ENCODE measurements around the gene TMEM176A.

TMEM176A gene

GRCh38 chr7:150848561-150849115, 48.1 kb downstream of the TMEM176A start:
- DNase-seq (ENCODE audit: low read depth in 3 of 3) = no peak

DNA sequence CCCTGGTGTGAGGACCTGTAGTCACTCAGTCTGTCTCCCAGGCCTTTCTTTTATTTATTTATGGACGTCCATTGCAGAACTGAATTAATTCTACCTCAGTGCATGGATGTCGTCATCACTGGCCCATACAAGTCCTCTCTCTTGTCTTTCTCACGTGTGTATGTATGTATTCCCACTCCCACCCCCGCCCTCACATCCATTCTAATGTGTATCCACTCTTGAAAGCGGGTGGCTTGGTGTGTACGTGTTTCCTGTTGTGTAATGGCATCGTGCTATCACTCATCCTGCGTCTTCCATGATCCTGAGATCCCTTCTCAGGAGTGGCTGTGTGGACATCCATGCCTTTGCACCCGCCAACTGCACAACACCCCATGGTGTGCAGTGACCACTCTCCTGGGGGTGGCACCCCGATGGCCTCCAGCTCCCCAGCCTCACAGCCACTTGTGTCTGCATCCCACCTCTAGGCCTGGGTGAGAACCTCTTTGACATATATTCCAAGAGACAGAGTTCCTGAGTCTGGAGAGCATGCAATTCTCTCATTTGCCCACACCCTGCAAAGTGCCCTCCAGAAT, 48.7 kb downstream of the TMEM176A start:
- no peak for DNase-seq (ENCODE audit: low read depth in 3 of 3)

DNA sequence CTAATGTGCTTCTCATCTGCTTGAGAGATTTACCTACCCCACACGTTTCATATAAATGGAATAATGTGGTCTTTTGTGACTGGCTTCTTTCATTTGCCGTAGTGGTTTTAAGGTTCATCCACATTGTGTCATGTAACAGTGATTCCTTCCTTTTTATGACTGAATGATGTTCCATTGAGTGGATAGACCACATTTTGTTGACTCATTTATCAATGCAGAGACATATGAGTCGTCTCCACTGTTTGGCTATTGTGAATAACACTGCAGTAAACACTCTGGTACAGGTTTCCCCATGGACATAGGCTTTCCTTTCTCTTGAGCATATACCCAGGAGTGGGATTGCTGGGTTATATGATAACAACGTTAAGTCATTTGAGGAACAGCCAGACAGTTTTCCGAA, 49.7 kb downstream of the TMEM176A start:
- no peak for DNase-seq (ENCODE audit: low read depth in 3 of 3)

DNA sequence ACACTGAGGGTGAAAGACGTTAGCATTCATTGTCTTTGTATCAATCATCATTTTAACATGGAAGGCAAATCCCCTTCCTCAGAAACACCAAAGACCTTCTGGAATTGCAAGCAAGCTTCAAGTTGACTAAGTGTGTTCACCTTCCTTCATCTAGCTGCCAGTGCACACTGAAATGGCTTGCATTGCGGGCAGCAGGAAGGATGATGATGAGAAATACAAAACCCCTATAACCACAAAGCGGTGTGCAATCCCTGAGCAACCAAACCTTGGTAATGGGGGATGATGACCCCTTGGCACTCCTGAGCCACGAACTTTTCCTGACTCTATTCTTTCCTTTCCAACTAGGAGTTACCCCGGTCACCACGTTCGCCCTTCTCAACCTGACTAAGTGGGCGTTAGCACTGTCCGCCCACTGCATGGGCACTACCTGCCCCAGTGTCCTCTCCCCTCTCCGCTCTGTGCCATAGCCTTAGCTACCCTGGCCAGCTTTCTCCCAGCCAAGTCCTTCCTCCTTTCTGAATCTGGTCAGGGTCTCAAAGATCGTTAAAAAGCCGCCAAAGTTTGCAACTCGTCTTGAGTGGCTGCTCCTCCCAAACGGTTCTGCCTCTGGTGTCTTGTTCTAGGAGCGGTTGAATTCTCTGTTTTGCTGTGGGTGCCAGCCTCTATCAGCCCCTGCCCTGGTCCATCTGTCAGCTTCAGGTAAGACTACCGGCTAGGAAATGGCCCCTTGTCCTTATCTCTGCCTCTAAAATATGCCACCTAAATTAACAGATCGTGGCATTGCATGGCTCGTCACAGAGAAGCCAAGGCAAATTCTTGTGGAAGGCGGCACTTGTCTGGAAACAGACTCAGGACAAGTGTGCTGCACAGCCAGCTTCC, 51.2 kb downstream of the TMEM176A start:
- no peak for DNase-seq (ENCODE audit: low read depth in 3 of 3)

DNA sequence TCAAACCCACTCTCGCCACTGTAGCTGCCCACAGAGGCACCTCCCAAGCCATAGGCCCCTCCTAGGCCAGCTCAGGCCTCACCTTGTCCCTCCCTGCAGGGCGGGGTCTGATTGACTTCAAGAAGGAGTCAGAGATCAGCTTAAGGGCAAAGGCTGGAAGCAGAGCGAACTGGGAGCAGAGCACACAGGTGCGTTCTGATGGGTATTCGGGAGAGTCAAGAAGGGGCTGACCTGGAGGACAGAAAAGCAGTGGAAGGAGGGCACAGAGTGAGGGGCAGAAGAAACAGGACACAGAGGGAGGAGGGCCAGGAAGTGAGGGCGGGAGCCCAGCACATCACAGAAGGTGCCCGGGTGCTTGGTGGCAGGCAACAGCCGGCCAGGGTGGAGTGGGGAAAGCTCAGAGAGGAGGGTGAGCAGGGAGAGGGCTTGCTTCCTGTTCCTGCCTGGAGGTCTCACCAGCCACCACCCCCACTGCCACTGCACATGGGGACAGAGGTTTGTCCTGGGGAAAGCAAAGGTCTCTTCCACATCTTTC, 51.9 kb downstream of the TMEM176A start, which contains the start of gene AOC1:
AOC1 (plus strand) TSS at position 147 of the 535 bp plus-strand sequence. CDS start 3,954 bp downstream, outside the sequence.
- no peak for DNase-seq (ENCODE audit: low read depth in 3 of 3)

DNA sequence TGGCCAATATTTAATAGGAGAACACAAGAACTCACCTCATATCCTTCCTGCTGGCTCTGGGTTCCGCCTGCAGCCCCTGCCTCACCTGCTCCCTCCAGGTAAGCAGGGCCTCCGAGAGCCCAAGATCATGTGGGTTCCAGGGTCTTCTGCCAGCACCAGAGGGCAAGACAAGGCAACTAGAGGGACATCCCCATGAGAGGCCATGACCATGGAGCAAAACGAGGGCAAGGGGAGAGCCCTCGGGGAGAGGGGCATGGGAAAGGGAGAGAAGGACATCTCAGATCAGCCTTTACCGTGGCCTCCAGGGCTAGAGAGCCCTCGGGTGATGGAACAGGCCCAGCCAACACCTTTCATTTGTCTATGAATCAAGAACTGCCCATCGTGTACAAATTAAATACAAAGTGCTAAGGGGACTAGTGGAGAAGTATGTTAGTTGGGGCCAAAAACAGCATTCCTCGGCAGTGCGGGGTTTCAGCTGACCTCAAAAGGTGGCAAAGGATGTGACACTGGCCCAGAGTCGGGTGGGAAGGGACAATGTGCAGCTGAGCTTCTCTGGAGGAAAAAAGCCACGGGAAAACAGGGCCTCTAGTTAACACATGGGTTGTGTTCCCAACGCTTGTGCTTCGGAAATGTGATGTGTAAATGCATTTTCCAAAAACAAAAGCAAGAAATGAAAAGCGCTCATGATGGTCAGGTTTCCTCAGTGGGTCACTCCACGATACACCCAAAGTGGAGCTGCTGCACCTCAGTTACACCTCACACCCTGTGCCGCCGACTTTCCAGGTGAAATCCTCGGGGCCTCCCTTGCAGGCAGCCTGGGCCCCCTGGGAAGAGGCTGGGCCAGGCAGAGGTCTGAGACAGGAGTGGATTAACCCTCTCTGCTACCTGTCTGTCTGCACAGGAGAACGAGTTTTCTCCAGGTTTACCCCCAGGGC, 53.8 kb downstream of the TMEM176A start:
- DNase-seq (ENCODE audit: low read depth in 3 of 3) = no peak
